ENCODE results near the gene FAM20A.
"Not testable (repeated sequence)": the region's sequence is repeated elsewhere in the genome, so short reads cannot be mapped to it uniquely, and the experiment has no call there.

Gene FAM20A

DNA sequence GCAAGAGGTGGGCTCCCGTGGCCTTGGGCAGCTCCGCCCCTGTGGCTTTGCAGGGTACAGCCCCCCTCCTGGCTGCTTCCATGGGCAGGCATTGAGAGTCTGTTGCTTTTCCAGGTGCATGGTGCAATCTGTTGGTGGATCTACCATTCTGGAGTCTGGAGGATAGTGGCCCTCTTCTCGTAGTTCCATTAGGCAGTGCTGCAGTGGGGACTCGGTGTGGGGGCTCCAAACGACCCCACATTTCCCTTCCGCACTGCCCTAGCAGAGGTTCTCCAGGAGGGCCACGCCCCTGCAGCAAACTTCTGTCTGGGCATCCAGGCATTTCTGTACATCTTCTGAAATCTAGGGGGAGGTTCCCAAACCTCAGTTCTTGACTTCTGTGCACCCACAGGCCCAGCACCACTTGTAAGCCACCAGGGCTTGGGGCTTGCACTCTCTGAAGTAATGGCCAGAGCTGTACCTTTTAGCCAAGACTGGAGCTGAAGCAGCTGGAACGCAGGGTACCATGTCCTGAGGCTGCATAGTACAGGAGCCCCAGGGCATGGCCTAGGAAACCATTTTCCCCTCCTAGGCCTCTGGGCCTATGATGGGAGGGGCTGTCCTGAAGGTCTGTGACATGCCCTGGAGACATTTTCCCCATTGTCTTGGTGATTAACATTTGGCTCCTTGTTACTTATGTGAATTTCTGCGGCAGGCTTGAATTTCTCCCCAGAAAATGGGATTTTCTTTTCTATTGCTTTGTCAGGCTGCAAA lies 82.9 kb downstream of the FAM20A start:
- no peak for DNase-seq

DNA sequence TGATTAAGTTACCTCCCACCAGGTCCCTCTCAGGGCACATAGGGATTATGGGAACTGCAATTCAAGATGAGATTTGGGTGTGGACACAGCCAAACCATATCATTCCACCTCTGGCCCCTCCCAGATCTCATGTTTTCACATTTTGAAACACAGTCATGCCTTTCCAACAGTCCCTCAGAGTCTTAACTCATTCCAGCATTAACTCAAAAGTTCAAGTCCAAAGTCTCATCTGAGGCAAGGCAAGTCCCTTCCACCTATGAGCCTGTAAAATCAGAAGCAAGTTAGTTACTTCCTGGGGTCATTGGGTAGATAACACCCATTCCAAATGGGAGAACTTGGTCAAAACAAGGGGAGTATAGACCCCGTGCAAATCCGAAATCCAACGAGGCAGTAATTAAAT lies 83.6 kb downstream of the FAM20A start:
- not testable (repeated sequence) for DNase-seq

- DNase-seq, result no peak
These were observed 84.4 kb downstream of the FAM20A start for GRCh38 chr17:68516732-68517131.

GRCh38 chr17:68514831-68515635 lies 86.1 kb downstream of the FAM20A start:
- DNase-seq, result peak in 3 of 4 experiments; percentile 43 to 54 (median 45)

GRCh38 chr17:68513932-68514331 lies 87.2 kb downstream of the FAM20A start:
- DNase-seq, result no peak

DNA sequence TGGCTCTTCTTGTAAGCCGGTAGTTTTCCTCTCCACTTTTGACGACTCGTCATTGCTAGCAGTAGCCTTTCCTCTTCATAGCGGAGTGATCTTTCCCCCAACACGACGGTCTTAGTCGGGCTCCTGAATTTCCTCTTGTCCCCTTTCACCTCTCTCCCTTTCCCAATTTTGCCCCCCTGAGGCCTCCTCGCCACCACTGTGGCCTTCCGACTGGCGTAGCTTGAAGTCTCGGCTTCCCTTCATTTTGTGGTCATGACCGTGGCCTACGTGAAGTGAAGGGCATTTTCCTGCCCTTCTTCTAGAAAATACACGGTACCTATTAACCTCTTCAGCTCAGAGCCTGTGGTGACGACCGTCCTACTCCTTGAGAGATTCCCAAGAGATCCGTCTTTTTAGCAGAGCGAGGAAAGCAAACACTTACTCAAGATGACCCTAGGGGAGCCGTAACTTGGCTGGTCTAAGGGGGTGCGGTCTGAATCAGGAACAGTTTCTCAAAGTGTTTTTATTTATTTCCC lies 88.2 kb downstream of the FAM20A start:
- peak; percentile 47 to 64 (median 54) for DNase-seq

DNA sequence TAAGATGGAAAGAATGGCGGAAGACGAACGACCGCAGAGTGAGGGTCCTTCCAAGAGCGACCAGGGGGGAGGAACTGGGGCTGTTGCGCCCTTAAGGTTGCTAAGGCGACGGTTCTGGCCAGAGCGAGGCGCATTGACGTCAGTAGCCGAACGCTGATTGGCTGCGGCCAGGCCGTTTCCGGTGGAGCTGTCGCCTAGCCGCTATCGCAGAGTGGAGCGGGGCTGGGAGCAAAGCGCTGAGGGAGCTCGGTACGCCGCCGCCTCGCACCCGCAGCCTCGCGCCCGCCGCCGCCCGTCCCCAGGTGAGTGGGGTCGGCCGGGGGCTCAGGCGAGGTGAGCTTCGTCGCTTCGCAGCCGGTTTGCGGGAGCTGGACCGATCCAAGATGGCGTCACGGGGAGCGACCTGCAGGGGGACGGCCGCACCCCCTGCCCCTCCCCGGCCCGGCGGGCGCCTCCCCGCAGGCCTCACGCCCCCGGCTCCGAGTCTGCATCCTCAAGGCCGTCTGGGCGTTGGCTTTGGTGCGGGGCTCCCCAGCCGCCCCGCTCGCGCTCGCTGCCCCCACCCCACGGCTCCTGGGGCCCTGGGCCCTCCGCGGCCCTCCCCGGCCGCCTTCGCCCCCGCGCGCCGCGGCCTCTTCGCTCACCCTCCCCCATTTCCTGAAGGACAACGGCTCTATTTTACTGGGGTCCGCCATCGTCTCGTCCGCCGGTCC lies 88.8 kb downstream of the FAM20A start, which contains the start of gene PRKAR1A:
Gene PRKAR1A, plus strand, starts transcription at position 184 of the 713 bp plus-strand sequence. CDS start 2,970 bp downstream, outside the sequence.
- DNase-seq, result peak; percentile 90 to 96 (median 96)

GRCh38 chr17:68511671-68512246 lies 89.4 kb downstream of the FAM20A start:
- DNase-seq, result peak; percentile 27 to 71 (median 50)

DNA sequence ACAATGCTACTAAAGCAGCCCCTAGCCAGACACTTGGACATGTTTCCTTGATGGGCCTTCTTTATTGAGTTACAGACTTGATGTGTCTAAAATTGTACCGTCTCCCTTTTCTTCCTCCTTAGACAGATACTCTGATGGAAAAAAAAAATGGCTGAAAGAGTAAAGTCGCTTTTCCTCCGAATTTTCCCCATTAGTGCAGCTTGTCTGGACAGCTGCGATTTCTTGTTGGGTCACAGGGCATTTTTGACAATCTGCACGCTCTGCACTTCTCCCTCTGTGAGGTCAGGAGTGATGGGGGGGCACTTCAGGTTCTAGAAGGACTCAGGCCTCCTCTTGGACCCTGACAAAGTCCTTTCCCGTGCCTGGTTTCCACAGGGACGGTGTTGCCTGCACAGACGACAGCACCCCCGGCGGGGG lies 89.9 kb downstream of the FAM20A start:
- DNase-seq, result peak in 2 of 4 experiments; percentile 48 to 53

- DNase-seq, result peak; percentile 62 to 84 (median 80)
These were observed 91.8 kb downstream of the FAM20A start for GRCh38 chr17:68509141-68510057.

- DNase-seq, result peak in 3 of 4 experiments; percentile 32 to 73 (median 69)
These were observed 93.6 kb downstream of the FAM20A start for GRCh38 chr17:68507576-68507975.

GRCh38 chr17:68505951-68506350 lies 95.2 kb downstream of the FAM20A start:
- peak in 3 of 4 experiments; percentile 39 to 53 (median 42) for DNase-seq

- no peak for DNase-seq
These were observed 100.1 kb downstream of the FAM20A start for GRCh38 chr17:68501074-68501473.

GRCh38 chr17:68499587-68499986 lies 101.6 kb downstream of the FAM20A start:
- no peak for DNase-seq

DNA sequence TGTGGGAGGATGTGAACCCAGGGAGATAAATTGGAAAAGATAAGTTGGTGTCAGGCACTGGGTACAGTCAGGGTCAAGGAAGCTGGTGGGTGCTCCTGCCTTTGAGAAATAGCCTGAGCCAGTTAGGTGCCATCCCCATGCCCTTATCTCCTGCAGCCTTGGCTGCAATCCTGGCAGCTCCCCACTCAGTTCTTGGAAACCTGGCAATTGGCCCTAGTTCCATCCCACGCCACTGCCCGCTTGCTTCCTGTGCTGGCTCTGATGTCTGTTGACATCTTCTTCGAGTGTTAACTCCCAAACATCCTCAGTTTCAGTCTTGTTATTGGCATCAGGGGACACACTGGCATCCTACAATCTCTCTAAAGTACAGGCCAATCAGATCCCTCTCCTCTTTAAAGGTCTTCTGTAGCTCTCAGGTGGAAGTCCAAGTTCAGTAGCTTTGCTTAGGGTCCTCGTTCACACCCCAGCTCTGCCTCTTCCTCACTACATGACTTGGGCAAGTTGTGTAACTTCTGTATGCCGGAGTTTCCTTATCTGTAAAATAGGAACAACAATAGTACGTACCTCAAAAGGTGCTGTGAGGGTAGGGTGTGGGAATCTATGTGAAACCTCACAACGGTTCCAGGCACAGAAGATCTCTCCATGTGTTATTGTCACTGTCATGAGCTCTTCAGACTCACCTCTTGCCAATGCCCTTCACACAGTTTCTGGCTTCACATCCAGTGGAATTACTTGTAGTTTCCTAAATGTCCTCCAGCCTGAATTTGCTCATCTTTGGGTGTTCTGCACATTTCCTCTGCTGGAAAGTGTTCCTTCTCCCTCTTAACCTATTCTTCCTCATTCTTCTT lies 102.5 kb downstream of the FAM20A start:
- DNase-seq, result peak; percentile 49 to 84 (median 72)

DNA sequence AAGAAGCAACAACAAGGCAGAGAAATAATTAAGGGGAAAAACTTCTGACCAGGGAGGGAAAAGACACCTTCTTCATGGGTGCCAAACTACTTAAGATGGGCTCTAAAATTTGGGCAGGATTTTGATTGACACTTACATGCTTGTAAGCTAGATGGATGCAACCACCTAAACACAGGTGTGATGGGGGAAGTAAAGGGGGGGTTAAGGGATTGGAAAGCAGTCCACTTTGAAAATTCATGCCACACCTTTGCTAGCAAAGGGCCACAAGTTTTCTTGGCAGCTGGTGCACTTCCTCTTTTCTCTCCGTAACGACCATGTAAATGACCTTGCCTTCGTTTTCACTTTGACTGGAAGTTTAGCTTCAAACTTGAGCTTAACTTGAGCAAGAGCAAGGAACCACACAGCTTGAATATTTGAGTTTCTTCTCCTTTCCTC lies 103.3 kb downstream of the FAM20A start:
- peak; percentile 64 to 88 (median 80) for DNase-seq

DNA sequence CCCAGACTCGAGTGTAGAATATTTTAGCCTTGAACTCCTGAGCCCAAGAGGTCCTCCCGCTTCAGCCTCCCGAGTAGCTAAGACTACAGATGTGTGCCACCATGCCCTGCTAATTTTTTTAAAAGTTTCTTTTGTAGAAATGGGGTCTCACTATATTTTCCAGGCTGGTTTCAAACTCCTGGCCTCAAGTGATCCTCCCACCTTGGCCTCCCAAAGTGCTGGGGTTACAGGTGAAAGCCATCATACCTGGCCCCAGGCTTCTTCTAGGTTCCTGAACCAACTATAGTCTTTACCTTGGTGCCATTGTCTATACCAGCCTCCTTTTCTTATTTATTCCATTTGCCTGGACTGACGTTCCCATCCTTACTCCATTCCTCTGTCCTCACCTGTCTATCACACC lies 106.1 kb downstream of the FAM20A start:
- no peak for DNase-seq

GRCh38 chr17:68492394-68493054 lies 108.6 kb downstream of the FAM20A start:
- DNase-seq, result not testable (repeated sequence)
